HG03521 (cell line): ENCODE results near the gene LRRC8C.
"Not testable (repeated sequence)": the region's sequence is repeated elsewhere in the genome, so short reads cannot be mapped to it uniquely, and the experiment has no call there.

Experiments used
- ATAC-seq: cut with Tn5 transposase; IDR thresholded peaks from one replicate; pipeline ENCODE4 v1.9.1; 2021; ENCODE audit warnings: mild to moderate bottlenecking, moderate library complexity; ENCODE audit not compliant: unreplicated experiment

Gene LRRC8C

GRCh38 chr1:89632657-89633247 is at the start of gene LRRC8C:
TSS of gene LRRC8C (plus strand) at chr1:89633120. CDS start at chr1:89686474, 53,354 bp downstream.
- ATAC-seq = peak; percentile 88

- ATAC-seq = no peak
These were observed 48.7 kb upstream of the LRRC8C start for GRCh38 chr1:89584211-89584610.

GRCh38 chr1:89584781-89585180 is 48.1 kb upstream of the LRRC8C start:
- ATAC-seq = no peak

- ATAC-seq = no peak
These were observed 45.2 kb upstream of the LRRC8C start for GRCh38 chr1:89587729-89588161.

- no peak for ATAC-seq
These were observed 44.4 kb upstream of the LRRC8C start for GRCh38 chr1:89588480-89588879.

- ATAC-seq = no peak
These were observed 43.4 kb upstream of the LRRC8C start for GRCh38 chr1:89589515-89589914.

GRCh38 chr1:89590341-89591080 is 42.4 kb upstream of the LRRC8C start:
- no peak for ATAC-seq

- not testable (repeated sequence) for ATAC-seq
These were observed 40.0 kb upstream of the LRRC8C start for GRCh38 chr1:89592861-89593302.

- ATAC-seq = no peak
These were observed 38.7 kb upstream of the LRRC8C start for GRCh38 chr1:89594096-89594740.

- ATAC-seq = no peak
These were observed 36.2 kb upstream of the LRRC8C start for GRCh38 chr1:89596698-89597097.

GRCh38 chr1:89598450-89599331 is 34.2 kb upstream of the LRRC8C start:
- no peak for ATAC-seq

- no peak for ATAC-seq
These were observed 33.6 kb upstream of the LRRC8C start for GRCh38 chr1:89599332-89599630.

- no peak for ATAC-seq
These were observed 32.3 kb upstream of the LRRC8C start for GRCh38 chr1:89600451-89601224.

- no peak for ATAC-seq
These were observed 30.0 kb upstream of the LRRC8C start for GRCh38 chr1:89602871-89603404.

GRCh38 chr1:89603651-89604413 is 29.1 kb upstream of the LRRC8C start:
- no peak for ATAC-seq

GRCh38 chr1:89604414-89604735 is 28.5 kb upstream of the LRRC8C start:
- ATAC-seq = no peak

GRCh38 chr1:89605692-89606091 is 27.2 kb upstream of the LRRC8C start:
- ATAC-seq = no peak

GRCh38 chr1:89606227-89606980 is 26.5 kb upstream of the LRRC8C start:
- no peak for ATAC-seq

- no peak for ATAC-seq
These were observed 25.8 kb upstream of the LRRC8C start for GRCh38 chr1:89607156-89607555.
